NB4 (cell line): Measurements from ENCODE around the gene JMJD1C.

Source experiments
- DNase-seq: peaks from one replicate; pipeline ENCODE4 v3.0.0; 2010; ENCODE audit warnings: low read depth
- H3K4me3 ChIP-seq: one replicate; pipeline ENCODE4 v1.5.1; 2011; ENCODE audit warnings: mild to moderate bottlenecking, low read depth, low read length, moderate library complexity
- MYC ChIP-seq: IDR thresholded peaks from 2 replicates; pipeline ENCODE4 v1.6.1; 2011; ENCODE audit warnings: low read depth, low read length
- POLR2A ChIP-seq: IDR thresholded peaks from 2 replicates; pipeline ENCODE4 v1.6.1; 2011; ENCODE audit warnings: mild to moderate bottlenecking; ENCODE audit not compliant: insufficient read length; ENCODE audit errors: extremely low read depth
- TF ChIP-seq, protein P1 (sequence below): IDR thresholded peaks from one replicate; pipeline ENCODE4 v1.5.1; 2012; ENCODE audit warnings: low read depth, low read length
- TF ChIP-seq, protein P2 (sequence below): IDR thresholded peaks from 2 replicates; pipeline ENCODE4 v1.6.1; 2011; ENCODE audit warnings: low read depth, low read length

The JMJD1C gene

DNA sequence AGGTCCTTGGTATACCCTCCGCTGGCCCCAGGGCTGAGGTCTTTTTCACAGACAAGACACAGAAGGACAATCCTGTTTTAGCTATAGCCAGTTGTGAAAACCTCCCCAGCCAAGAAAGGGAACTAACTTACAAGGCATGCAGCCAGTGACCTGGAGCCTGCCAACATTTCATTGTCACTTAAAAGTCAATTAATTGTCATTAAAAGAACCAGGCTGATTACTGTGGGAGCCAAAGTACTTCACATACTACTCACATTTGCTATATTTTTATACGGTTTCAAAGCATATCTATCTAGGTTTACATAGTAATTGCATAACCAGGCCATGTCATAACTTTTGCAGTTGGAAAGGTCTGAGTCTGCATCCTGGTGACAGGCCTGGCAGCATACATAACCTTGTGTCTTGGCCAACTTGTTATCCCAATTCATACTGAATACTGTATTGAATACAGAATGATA is 301.6 kb downstream of the JMJD1C start:
- no peak overlapping the region for H3K4me3 ChIP-seq
- TF ChIP-seq, protein P1, sequence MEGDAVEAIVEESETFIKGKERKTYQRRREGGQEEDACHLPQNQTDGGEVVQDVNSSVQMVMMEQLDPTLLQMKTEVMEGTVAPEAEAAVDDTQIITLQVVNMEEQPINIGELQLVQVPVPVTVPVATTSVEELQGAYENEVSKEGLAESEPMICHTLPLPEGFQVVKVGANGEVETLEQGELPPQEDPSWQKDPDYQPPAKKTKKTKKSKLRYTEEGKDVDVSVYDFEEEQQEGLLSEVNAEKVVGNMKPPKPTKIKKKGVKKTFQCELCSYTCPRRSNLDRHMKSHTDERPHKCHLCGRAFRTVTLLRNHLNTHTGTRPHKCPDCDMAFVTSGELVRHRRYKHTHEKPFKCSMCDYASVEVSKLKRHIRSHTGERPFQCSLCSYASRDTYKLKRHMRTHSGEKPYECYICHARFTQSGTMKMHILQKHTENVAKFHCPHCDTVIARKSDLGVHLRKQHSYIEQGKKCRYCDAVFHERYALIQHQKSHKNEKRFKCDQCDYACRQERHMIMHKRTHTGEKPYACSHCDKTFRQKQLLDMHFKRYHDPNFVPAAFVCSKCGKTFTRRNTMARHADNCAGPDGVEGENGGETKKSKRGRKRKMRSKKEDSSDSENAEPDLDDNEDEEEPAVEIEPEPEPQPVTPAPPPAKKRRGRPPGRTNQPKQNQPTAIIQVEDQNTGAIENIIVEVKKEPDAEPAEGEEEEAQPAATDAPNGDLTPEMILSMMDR, result no peak
- TF ChIP-seq POLR2A, result no peak
- no peak for TF ChIP-seq MYC
- TF ChIP-seq, protein P2, sequence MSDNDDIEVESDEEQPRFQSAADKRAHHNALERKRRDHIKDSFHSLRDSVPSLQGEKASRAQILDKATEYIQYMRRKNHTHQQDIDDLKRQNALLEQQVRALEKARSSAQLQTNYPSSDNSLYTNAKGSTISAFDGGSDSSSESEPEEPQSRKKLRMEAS, result no peak
- DNase-seq, result peak; percentile 21

DNA sequence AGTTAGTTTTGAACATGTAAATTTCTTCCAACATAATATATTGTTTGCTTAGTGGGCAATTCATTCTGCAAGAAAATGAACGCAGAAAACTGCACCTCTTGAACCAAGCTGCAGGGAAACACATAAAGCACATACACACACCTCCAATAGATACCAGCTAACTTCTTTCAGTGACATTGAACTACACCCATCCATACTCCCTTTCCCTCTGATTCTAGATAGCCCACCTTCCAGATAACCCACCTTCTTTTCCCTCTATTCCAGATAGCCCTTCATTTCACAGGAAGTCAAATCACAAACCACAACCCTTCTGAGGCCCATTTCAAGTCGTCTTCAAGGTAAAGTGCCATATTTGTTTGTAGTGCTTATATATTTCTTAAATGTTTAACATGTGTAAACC is 304.2 kb downstream of the JMJD1C start:
- TF ChIP-seq, protein P2, result no peak
- TF ChIP-seq, protein P1, result no peak
- no peak for TF ChIP-seq MYC
- TF ChIP-seq POLR2A, result no peak
- H3K4me3 ChIP-seq, result no peak overlapping the region
- no peak for DNase-seq

DNA sequence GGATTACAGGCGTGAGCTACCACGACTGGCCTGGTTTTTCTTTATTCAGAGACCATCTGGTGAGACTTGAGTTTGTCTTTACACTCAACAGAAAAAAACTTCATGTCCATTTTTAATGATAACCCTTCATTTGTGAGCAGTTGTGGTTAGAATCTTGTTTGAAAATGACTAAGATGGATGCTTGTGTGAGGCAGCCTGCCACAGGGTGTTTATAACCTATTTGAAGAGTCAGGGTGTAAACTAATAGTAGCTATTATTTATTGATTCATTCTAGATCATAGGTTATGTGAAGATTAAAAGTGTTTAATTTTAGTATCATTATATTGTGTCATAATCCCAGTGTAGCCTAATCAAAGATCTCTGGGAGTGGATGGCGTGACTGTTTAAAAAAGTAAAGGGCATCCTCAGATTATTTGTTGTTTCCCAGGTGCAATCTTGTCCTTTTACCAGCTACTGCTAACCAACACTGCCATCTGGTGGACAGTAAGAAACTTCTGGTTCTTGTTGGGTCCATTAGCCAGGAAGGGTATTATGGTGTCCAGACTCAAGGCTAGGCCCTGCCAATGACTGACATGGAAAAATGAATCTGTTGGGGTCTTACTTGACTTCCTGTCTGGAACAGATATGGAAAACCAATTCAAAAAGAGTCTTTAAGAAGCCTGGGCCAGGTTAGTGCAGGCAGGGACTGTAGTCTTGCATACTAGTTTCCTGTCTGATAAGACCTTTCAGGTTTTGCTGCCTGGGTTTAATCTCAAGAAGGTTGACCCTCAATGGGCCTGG is 307.7 kb downstream of the JMJD1C start:
- peak; percentile 89 for DNase-seq
- H3K4me3 ChIP-seq, result no peak overlapping the region
- TF ChIP-seq, protein P2, result no peak
- TF ChIP-seq, protein P1, result peak; percentile 71

DNA sequence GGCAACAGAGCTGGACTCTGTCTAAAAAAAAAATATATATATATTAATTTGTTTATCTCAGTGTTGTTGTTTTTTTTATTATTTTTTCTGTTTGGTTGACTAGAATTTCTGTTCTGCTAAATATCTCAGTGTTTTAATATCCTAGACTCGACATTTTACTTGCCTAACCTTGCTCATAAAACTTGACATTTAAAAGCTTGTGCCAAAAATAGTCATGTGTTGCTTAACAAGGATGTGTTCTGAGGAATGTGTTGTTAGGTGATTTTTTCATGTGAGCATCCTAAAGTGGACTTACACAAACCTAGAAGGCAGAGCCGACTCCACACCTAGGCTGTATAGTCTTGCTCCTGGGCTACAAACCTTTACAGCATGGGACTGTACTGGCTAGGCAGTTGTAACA is 309.5 kb downstream of the JMJD1C start:
- TF ChIP-seq POLR2A, result no peak
- TF ChIP-seq, protein P1, result no peak
- TF ChIP-seq MYC, result no peak
- TF ChIP-seq, protein P2, result no peak
- H3K4me3 ChIP-seq, result no peak overlapping the region
- no peak for DNase-seq

DNA sequence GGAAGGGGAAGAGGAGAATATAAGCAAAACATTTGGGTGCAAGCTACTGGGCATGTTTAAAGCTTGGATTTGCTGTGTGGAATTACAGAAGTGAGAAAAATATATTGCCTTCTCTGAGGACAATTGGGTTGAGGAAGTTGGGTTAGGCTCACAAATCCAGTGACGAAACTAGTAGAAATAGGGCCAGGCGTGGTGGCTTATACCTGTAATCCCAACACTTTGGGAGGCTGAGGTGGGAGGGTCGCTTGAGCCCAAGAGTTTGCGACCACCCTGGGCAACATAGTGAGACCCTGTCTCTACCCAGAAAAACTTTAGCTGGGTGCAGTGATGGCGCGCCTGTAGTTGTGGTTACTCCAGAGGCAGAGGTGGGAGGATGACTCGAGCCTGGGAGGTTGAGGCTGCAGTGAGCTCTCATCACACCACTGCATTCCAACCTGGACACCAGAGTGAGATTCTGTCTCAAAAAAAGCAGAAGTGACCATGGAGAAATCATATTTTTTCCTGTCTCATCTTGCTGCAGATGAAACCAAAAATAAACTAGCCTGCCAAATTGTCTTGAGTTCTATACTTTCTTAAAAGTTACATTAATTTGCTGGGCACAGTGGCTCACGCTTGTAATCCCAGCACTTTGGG is 310.3 kb downstream of the JMJD1C start:
- no peak overlapping the region for H3K4me3 ChIP-seq
- TF ChIP-seq POLR2A (no peak), MYC (no peak)
- TF ChIP-seq, protein P1, result no peak
- TF ChIP-seq, protein P2, result no peak
- peak; percentile 55 for DNase-seq
